SK-N-SH treated with all-trans-retinoic acid at 6 μM for 48 hours (cell line): ENCODE data around the gene SEMA5A.

Experiments
- ATAC-seq: fragments of 200-7000 bp; cut with Tn5 transposase; 3 replicates; pipeline ENCODE4 v1.9.1; 2020; ENCODE audit warnings: mild to moderate bottlenecking, moderate library complexity
- ARNTL ChIP-seq: fragments of 450-650 bp; formaldehyde crosslinking; IDR thresholded peaks from 2 replicates; pipeline ENCODE4 v1.5.0; 2020; ENCODE audit warnings: low read depth, mild to moderate bottlenecking, moderate library complexity, borderline replicate concordance
- BACH2 ChIP-seq: fragments of 250-450 bp; sonication (Bioruptor Pico); IDR thresholded peaks from 2 replicates; pipeline ENCODE4 v1.9.0; 2021; ENCODE audit warnings: mild to moderate bottlenecking, borderline replicate concordance
- CSDC2 ChIP-seq: fragments of 250-450 bp; sonication (Bioruptor Pico); IDR thresholded peaks from 2 replicates; pipeline ENCODE4 v1.5.0; 2020; ENCODE audit warnings: mild to moderate bottlenecking, moderate library complexity
- ESRRG ChIP-seq: fragments of 250-450 bp; sonication (Bioruptor Pico); IDR thresholded peaks from 2 replicates; pipeline ENCODE4 v1.6.1; 2021; ENCODE audit warnings: mild to moderate bottlenecking
- GLIS3 ChIP-seq: fragments of 250-450 bp; sonication (Bioruptor Pico); IDR thresholded peaks from 2 replicates; pipeline ENCODE4 v1.5.0; 2020; ENCODE audit warnings: mild to moderate bottlenecking, moderate library complexity
- ISL1 ChIP-seq: fragments of 250-450 bp; sonication (Bioruptor Pico); IDR thresholded peaks from 2 replicates; pipeline ENCODE4 v2.1.2; 2022; ENCODE audit warnings: mild to moderate bottlenecking, moderate library complexity
- OSR1 ChIP-seq: fragments of 250-450 bp; sonication (Bioruptor Pico); IDR thresholded peaks from 2 replicates; pipeline ENCODE4 v1.8.0; 2022; ENCODE audit warnings: moderate library complexity, mild to moderate bottlenecking, inconsistent platforms
- PPARA ChIP-seq: fragments of 250-450 bp; sonication (Bioruptor Pico); IDR thresholded peaks from 2 replicates; pipeline ENCODE4 v1.5.0; 2020; ENCODE audit warnings: mild to moderate bottlenecking, borderline replicate concordance
- RARB ChIP-seq: fragments of 250-450 bp; sonication (Bioruptor Pico); IDR thresholded peaks from 2 replicates; pipeline ENCODE4 v1.8.0; 2021; ENCODE audit warnings: mild to moderate bottlenecking, moderate library complexity
- SNAI2 ChIP-seq: fragments of 250-450 bp; sonication (Bioruptor Pico); IDR thresholded peaks from 2 replicates; pipeline ENCODE4 v1.5.0; 2020; ENCODE audit warnings: mild to moderate bottlenecking, moderate library complexity
- TCF4 ChIP-seq: fragments of 250-450 bp; sonication (Bioruptor Pico); IDR thresholded peaks from 2 replicates; pipeline ENCODE4 v1.8.0; 2021; ENCODE audit warnings: mild to moderate bottlenecking, moderate library complexity, borderline replicate concordance
- TOX ChIP-seq: fragments of 250-450 bp; sonication (Bioruptor Pico); IDR thresholded peaks from 2 replicates; pipeline ENCODE4 v1.8.0; 2021; ENCODE audit warnings: mild to moderate bottlenecking, moderate library complexity, borderline replicate concordance
- ZC3H10 ChIP-seq: fragments of 250-450 bp; sonication (Bioruptor Pico); IDR thresholded peaks from 2 replicates; pipeline ENCODE4 v1.5.1; 2021; ENCODE audit warnings: mild to moderate bottlenecking, moderate library complexity
- ZFP3 ChIP-seq: fragments of 250-450 bp; sonication (Bioruptor Pico); IDR thresholded peaks from 2 replicates; pipeline ENCODE4 v1.5.0; 2020; ENCODE audit warnings: mild to moderate bottlenecking, moderate library complexity
- ZFP30 ChIP-seq: fragments of 450-650 bp; formaldehyde crosslinking; IDR thresholded peaks from 2 replicates; pipeline ENCODE4 v1.5.0; 2022; ENCODE audit warnings: mild to moderate bottlenecking, moderate library complexity
- ZNF8 ChIP-seq: fragments of 450-650 bp; formaldehyde crosslinking; IDR thresholded peaks from 2 replicates; pipeline ENCODE4 v1.5.0; 2020; ENCODE audit warnings: mild to moderate bottlenecking, moderate library complexity
- TF ChIP-seq, protein P1 (sequence below): fragments of 250-450 bp; sonication (Bioruptor Pico); IDR thresholded peaks from 2 replicates; pipeline ENCODE4 v1.5.1; 2021; ENCODE audit warnings: mild to moderate bottlenecking, moderate library complexity
- TF ChIP-seq, protein P2 (sequence below): fragments of 250-450 bp; sonication (Bioruptor Pico); IDR thresholded peaks from 2 replicates; pipeline ENCODE4 v1.5.0; 2020; ENCODE audit warnings: mild to moderate bottlenecking, moderate library complexity
- TF ChIP-seq, protein P3 (sequence below): fragments of 250-450 bp; sonication (Bioruptor Pico); IDR thresholded peaks from 2 replicates; pipeline ENCODE4 v1.5.1; 2020; ENCODE audit warnings: low read depth, mild to moderate bottlenecking, moderate library complexity
- TF ChIP-seq, protein P4 (sequence below): fragments of 250-450 bp; sonication (Bioruptor Pico); IDR thresholded peaks from 2 replicates; pipeline ENCODE4 v1.8.0; 2021; ENCODE audit warnings: low read depth, mild to moderate bottlenecking, moderate library complexity, borderline replicate concordance

The SEMA5A gene

DNA sequence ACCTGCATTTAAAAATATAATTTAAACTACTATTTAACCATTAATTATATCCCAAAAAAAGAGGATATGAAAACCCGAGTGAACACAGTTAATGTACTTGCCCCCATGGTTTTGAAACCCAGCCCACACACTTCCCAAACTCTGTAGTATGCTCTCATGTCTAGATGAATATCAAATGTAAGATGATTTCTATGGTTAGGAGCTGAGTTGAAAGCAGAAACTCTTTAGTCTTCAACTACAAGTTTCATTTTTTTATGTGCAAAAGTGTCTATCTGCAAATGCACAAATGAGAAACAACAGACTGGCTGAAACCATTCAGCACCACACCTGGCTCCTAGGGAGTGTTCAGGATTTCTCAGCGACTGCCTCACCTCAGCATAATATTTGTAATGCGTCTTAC is 183.3 kb downstream of the SEMA5A start:
- no peak for TF ChIP-seq GLIS3 (CRISPR knock-in tag)
- ATAC-seq, result no peak

DNA sequence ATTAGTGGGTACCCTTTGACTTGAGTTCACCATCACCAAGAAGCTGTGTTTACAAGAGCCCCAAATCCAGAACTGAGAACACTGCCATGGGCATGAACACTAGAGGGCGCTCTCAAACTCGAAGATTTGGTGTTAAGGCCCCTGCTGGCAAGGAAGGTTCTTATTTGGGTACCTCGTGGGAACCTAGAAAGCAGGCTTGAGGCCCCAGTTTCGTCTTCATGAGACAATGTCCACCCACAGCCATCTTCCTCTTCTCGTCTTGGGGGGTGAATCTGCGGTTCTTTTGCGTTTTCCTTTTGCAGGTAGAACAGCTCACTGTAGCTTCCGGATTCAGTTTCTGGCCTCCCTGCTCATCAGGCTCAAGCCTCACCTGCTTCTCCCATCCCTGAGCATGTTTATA is 184.0 kb downstream of the SEMA5A start:
- no peak for ATAC-seq
- TF ChIP-seq CSDC2 (CRISPR knock-in tag) (no peak), TCF4 (no peak), ARNTL (CRISPR knock-in tag) (no peak), RARB (CRISPR knock-in tag) (no peak)
- TF ChIP-seq, protein P1, sequence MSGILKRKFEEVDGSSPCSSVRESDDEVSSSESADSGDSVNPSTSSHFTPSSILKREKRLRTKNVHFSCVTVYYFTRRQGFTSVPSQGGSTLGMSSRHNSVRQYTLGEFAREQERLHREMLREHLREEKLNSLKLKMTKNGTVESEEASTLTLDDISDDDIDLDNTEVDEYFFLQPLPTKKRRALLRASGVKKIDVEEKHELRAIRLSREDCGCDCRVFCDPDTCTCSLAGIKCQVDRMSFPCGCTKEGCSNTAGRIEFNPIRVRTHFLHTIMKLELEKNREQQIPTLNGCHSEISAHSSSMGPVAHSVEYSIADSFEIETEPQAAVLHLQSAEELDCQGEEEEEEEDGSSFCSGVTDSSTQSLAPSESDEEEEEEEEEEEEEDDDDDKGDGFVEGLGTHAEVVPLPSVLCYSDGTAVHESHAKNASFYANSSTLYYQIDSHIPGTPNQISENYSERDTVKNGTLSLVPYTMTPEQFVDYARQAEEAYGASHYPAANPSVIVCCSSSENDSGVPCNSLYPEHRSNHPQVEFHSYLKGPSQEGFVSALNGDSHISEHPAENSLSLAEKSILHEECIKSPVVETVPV (CRISPR knock-in tag), result no peak

DNA sequence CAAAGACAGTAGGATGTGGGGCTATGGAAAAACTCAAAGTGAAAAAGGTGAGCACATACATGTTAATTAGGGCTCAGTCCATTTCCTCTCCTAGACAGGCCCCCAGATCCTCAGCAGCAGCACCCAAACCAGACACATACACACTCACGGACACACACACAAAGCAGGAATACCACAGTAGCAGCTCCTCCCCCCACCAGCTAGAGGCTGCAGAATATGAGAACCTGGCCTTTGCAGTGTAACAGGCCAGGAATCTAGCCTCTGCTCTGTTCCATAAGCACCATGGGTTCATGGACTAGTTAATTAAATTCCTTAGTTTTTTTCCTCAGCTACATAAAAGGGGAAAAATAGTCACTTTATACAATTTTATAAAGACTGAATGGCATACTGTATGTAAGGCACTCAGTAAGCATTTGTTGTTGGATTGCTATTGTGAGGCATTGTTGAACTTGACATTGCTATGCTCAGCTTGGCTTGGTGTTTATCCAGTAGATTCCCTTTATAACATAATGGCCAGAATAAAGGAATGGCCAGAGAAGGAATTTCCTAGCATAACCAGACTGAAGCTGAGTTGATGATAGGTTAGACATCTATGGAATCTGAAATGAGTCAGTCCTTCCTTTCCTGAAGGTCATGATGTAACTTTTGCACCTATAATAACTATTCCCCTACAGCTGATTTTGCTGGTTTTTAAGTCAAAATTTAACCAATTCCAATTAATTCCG is 186.8 kb downstream of the SEMA5A start:
- TF ChIP-seq TOX (CRISPR knock-in tag), result no peak
- TF ChIP-seq ISL1, result peak; percentile 30; the same call in 1 of the 2 replicates
- no peak for TF ChIP-seq ESRRG (CRISPR knock-in tag)
- no peak for TF ChIP-seq ARNTL (CRISPR knock-in tag)
- no peak for TF ChIP-seq ZFP30
- no peak for TF ChIP-seq ZNF8 (CRISPR knock-in tag)
- ATAC-seq, result peak; percentile 86

DNA sequence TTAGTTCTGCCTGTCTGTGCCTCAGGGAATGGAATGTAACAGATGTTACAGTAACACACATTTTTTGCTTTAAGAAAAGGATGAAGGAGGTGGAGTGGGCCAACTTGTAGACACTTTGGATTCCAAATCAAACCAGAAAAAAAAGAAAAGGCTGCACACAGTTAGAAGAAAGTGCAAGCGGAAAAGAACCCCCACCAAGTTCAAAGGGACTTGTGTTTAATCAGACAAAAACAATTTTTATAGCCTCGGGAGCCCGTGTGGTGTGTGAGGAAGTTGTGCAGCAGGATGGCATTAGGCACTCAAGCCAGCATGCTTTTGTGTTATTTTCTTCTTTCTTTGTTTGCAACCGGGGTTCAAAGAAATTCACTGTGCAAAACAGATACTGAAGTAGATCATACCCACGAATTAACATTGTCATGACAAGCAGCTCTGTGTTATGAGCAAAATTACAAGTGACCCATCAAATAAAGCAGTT is 189.5 kb downstream of the SEMA5A start:
- TF ChIP-seq TCF4, result no peak
- TF ChIP-seq RARB (CRISPR knock-in tag), result no peak
- TF ChIP-seq PPARA (CRISPR knock-in tag), result no peak
- TF ChIP-seq, protein P2, sequence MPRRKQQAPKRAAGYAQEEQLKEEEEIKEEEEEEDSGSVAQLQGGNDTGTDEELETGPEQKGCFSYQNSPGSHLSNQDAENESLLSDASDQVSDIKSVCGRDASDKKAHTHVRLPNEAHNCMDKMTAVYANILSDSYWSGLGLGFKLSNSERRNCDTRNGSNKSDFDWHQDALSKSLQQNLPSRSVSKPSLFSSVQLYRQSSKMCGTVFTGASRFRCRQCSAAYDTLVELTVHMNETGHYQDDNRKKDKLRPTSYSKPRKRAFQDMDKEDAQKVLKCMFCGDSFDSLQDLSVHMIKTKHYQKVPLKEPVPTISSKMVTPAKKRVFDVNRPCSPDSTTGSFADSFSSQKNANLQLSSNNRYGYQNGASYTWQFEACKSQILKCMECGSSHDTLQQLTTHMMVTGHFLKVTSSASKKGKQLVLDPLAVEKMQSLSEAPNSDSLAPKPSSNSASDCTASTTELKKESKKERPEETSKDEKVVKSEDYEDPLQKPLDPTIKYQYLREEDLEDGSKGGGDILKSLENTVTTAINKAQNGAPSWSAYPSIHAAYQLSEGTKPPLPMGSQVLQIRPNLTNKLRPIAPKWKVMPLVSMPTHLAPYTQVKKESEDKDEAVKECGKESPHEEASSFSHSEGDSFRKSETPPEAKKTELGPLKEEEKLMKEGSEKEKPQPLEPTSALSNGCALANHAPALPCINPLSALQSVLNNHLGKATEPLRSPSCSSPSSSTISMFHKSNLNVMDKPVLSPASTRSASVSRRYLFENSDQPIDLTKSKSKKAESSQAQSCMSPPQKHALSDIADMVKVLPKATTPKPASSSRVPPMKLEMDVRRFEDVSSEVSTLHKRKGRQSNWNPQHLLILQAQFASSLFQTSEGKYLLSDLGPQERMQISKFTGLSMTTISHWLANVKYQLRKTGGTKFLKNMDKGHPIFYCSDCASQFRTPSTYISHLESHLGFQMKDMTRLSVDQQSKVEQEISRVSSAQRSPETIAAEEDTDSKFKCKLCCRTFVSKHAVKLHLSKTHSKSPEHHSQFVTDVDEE (CRISPR knock-in tag), result no peak
- TF ChIP-seq ZC3H10 (CRISPR knock-in tag), result no peak
- TF ChIP-seq BACH2 (CRISPR knock-in tag), result no peak
- TF ChIP-seq SNAI2 (CRISPR knock-in tag), result no peak
- TF ChIP-seq TOX (CRISPR knock-in tag), result no peak
- no peak for TF ChIP-seq ZFP3 (CRISPR knock-in tag)
- TF ChIP-seq GLIS3 (CRISPR knock-in tag), result no peak
- no peak for TF ChIP-seq ZFP30
- TF ChIP-seq ISL1, result no peak
- TF ChIP-seq, protein P3, sequence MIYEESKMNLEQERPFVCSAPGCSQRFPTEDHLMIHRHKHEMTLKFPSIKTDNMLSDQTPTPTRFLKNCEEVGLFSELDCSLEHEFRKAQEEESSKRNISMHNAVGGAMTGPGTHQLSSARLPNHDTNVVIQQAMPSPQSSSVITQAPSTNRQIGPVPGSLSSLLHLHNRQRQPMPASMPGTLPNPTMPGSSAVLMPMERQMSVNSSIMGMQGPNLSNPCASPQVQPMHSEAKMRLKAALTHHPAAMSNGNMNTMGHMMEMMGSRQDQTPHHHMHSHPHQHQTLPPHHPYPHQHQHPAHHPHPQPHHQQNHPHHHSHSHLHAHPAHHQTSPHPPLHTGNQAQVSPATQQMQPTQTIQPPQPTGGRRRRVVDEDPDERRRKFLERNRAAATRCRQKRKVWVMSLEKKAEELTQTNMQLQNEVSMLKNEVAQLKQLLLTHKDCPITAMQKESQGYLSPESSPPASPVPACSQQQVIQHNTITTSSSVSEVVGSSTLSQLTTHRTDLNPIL (CRISPR knock-in tag), result no peak
- TF ChIP-seq, protein P4, sequence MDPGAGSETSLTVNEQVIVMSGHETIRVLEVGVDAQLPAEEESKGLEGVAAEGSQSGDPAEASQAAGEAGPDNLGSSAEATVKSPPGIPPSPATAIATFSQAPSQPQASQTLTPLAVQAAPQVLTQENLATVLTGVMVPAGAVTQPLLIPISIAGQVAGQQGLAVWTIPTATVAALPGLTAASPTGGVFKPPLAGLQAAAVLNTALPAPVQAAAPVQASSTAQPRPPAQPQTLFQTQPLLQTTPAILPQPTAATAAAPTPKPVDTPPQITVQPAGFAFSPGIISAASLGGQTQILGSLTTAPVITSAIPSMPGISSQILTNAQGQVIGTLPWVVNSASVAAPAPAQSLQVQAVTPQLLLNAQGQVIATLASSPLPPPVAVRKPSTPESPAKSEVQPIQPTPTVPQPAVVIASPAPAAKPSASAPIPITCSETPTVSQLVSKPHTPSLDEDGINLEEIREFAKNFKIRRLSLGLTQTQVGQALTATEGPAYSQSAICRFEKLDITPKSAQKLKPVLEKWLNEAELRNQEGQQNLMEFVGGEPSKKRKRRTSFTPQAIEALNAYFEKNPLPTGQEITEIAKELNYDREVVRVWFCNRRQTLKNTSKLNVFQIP (CRISPR knock-in tag), result no peak
- no peak for TF ChIP-seq OSR1 (CRISPR knock-in tag)
- TF ChIP-seq ARNTL (CRISPR knock-in tag), result no peak
- TF ChIP-seq ZNF8 (CRISPR knock-in tag), result no peak
- TF ChIP-seq, all 23 proteins: peak for 0
- ATAC-seq, result no peak
